ENCODE data around the gene KCNE2.

GRCh38 chr21:34364921-34365320 is 1.1 kb downstream of the KCNE2 start:
- no peak for TF ChIP-seq EZH2 (IDR thresholded peaks at IDR 0.05; ENCODE audit: low read length)
- TF ChIP-seq, protein P1, sequence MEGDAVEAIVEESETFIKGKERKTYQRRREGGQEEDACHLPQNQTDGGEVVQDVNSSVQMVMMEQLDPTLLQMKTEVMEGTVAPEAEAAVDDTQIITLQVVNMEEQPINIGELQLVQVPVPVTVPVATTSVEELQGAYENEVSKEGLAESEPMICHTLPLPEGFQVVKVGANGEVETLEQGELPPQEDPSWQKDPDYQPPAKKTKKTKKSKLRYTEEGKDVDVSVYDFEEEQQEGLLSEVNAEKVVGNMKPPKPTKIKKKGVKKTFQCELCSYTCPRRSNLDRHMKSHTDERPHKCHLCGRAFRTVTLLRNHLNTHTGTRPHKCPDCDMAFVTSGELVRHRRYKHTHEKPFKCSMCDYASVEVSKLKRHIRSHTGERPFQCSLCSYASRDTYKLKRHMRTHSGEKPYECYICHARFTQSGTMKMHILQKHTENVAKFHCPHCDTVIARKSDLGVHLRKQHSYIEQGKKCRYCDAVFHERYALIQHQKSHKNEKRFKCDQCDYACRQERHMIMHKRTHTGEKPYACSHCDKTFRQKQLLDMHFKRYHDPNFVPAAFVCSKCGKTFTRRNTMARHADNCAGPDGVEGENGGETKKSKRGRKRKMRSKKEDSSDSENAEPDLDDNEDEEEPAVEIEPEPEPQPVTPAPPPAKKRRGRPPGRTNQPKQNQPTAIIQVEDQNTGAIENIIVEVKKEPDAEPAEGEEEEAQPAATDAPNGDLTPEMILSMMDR (optimal IDR thresholded peaks at IDR 0.05 in 1 of 3, IDR thresholded peaks at IDR 0.05 in 1 of 3, conservative IDR thresholded peaks at IDR 0.05 in 1 of 3; ENCODE audit: extremely low read depth in 1 of 3, insufficient read depth in 2 of 3, low read length in 3 of 3): no peak

Measured in keratinocyte (primary cell).